ENCODE results near the gene DET1. TPM values are rescaled to one million over a fixed set of nuclear protein-coding genes. Genes with fewer than 3 reads are reported as not detected.

Gene DET1
- total and polyA plus RNA-seq, 4 experiments from 2014 or later = 1.1 to 11.7 (median 7.5) TPM

GRCh38 chr15:88484682-88485331 is 61.7 kb downstream of the DET1 start:
- H3K4me1 Mint-ChIP-seq = no peaks in the 10 kb centered on the region
- no peak for DNase-seq
- H3K4me3 ChIP-seq (ENCODE audit: low read length in 2 of 2) = no peak overlapping the region
- intact Hi-C loops (cut with micrococcal nuclease) = no loop called here
- peaks cover 0 to 1% (median 0%) of the 10 kb centered on the region in 8 donors for H3K9me3 Mint-ChIP-seq
- H3K27ac ChIP-seq (ENCODE audit: low read depth, low read length) = no peak overlapping the region
- no peak overlapping the region for H3K4me3 Mint-ChIP-seq
- H3K9me3 ChIP-seq (ENCODE audit: control insufficient read depth in 1 of 2, low read length in 2 of 2) = no peaks in the 10 kb centered on the region
- H3K36me3 ChIP-seq (ENCODE audit: insufficient read depth, low read length) = no peaks in the 10 kb centered on the region
- no peaks in the 10 kb centered on the region for H3K4me1 ChIP-seq (ENCODE audit: insufficient read depth, low read length)
- POLR2A ChIA-PET (ENCODE audit: partially characterized antibody) = no interaction called here
- H3K27me3 ChIP-seq (ENCODE audit: insufficient read depth, low read length) = no peaks in the 10 kb centered on the region
- peaks cover 2 to 4% of the 10 kb centered on the region in 2 donors for H3K36me3 Mint-ChIP-seq
- H3K27me3 Mint-ChIP-seq = peaks cover 0 to 2% of the 10 kb centered on the region in 2 donors
- CTCF ChIA-PET (ENCODE audit: partially characterized antibody) = no interaction called here
- H3K27ac Mint-ChIP-seq = no peak overlapping the region

DNA sequence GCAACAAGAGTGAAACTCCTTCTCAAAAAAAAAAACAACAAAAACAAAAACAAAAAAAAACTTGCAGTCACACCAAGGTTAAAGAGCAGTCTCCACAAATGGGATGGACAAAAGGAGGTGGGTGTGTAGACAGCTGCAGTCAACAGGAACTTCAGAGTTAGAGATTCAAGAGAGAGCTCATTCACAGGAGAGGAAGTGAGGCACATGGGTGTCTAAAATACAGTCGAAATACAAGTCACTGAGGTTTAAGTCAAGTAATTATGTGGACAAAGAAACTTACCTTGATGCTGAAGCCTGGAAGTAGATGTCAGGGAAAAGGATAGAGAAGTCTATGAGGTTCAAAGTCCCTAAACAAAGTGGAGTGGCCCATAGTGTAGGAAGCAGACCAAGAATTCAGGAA is 64.2 kb downstream of the DET1 start:
- Histone ChIP-seq H3K27ac (ENCODE audit: low read depth, low read length) (no peak overlapping the region), H3K4me1 (ENCODE audit: insufficient read depth, low read length) (no peaks in the 10 kb centered on the region), H3K9me3 (ENCODE audit: control insufficient read depth in 1 of 2, low read length in 2 of 2) (no peaks in the 10 kb centered on the region), H3K27me3 (ENCODE audit: insufficient read depth, low read length) (no peaks in the 10 kb centered on the region), H3K4me3 (ENCODE audit: low read length in 2 of 2) (no peak overlapping the region), H3K36me3 (ENCODE audit: insufficient read depth, low read length) (peaks cover 2% of the 10 kb centered on the region)
- peaks cover 13 to 17% of the 10 kb centered on the region in 2 donors for H3K36me3 Mint-ChIP-seq
- H3K27ac Mint-ChIP-seq = peak overlapping the region in 2 of 7 donors; percentile 3 to 30
- no peaks in the 10 kb centered on the region for H3K27me3 Mint-ChIP-seq
- CTCF ChIA-PET (ENCODE audit: partially characterized antibody) = no interaction called here
- no peaks in the 10 kb centered on the region for H3K4me1 Mint-ChIP-seq
- POLR2A ChIA-PET (ENCODE audit: partially characterized antibody) = no interaction called here
- H3K9me3 Mint-ChIP-seq = no peaks in the 10 kb centered on the region
- no peak overlapping the region for H3K4me3 Mint-ChIP-seq
- DNase-seq = no peak
- intact Hi-C loops (cut with micrococcal nuclease) = no loop called here

DNA sequence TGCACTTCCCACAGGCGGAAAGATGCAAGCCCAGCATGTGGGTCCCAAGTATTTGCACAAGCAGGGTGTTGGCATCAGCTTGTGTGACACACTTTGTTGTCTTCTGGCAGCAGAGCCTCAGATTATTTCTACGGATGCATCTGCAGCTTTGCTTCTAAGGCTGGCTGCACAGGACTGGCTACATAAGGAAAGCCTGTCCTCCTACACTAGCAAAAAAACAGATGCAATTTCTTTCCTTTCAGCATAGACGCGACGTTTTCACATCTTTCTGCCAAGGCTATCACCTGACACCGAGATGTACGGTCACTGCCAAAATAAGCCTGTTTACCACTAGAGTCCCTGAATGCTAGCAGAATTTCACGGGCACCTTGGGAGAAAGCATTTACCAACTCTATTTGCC is 65.5 kb downstream of the DET1 start:
- Mint-ChIP-seq H3K27me3 (no peaks in the 10 kb centered on the region), H3K36me3 (peaks cover 19 to 26% of the 10 kb centered on the region in 2 donors)
- CTCF ChIA-PET (ENCODE audit: partially characterized antibody) = interaction anchor here (1.6 kb wide), 1 partner anchor 9 kb away, joined by 4 read pairs; no protein-coding TSS in a partner anchor

DNA sequence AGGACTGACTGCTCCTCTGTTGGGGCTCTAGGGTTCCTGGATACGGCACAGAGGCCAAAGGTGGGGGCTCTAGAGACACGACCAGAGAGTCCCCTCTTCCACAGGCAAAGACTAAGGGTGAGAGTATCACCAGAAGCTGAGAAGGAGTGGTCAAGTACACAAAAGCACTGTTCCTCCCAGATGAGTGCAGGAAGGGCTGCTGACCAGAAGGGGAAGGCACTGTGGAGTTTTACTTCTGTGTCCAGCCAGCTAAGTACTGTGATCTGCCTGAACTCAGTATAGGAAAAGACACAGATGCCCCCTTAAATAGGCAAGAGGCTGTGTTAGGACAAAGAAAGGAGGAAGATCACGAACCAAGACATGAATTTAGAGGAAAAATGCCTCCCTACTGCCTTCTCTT is 67.3 kb downstream of the DET1 start:
- ChIA-PET CTCF (ENCODE audit: partially characterized antibody) (no interaction called here), POLR2A (ENCODE audit: partially characterized antibody) (no interaction called here)
- intact Hi-C loops (cut with micrococcal nuclease) = no loop called here
- no peaks in the 10 kb centered on the region for H3K9me3 ChIP-seq (ENCODE audit: control insufficient read depth in 1 of 2, low read length in 2 of 2)
- Mint-ChIP-seq H3K9me3 (no peaks in the 10 kb centered on the region), H3K27me3 (no peaks in the 10 kb centered on the region), H3K27ac (no peak overlapping the region), H3K4me3 (no peak overlapping the region), H3K4me1 (no peaks in the 10 kb centered on the region), H3K36me3 (peaks cover 23 to 38% of the 10 kb centered on the region in 2 donors)
- H3K4me1 ChIP-seq (ENCODE audit: insufficient read depth, low read length) = no peaks in the 10 kb centered on the region
- no peak overlapping the region for H3K4me3 ChIP-seq (ENCODE audit: low read length in 2 of 2)
- peaks cover 21% of the 10 kb centered on the region for H3K36me3 ChIP-seq (ENCODE audit: insufficient read depth, low read length)
- no peak for DNase-seq
- H3K27me3 ChIP-seq (ENCODE audit: insufficient read depth, low read length) = no peaks in the 10 kb centered on the region
- H3K27ac ChIP-seq (ENCODE audit: low read depth, low read length) = no peak overlapping the region

More for the DNA sequence above, 65.5 kb downstream of the DET1 start:
- Mint-ChIP-seq H3K4me3 (no peak overlapping the region), H3K9me3 (no peaks in the 10 kb centered on the region), H3K4me1 (no peaks in the 10 kb centered on the region), H3K27ac (no peak overlapping the region)
- intact Hi-C loops (cut with micrococcal nuclease) = no loop called here
- Histone ChIP-seq H3K27me3 (ENCODE audit: insufficient read depth, low read length) (no peaks in the 10 kb centered on the region), H3K4me1 (ENCODE audit: insufficient read depth, low read length) (no peaks in the 10 kb centered on the region), H3K9me3 (ENCODE audit: control insufficient read depth in 1 of 2, low read length in 2 of 2) (no peaks in the 10 kb centered on the region), H3K27ac (ENCODE audit: low read depth, low read length) (no peak overlapping the region), H3K4me3 (ENCODE audit: low read length in 2 of 2) (no peak overlapping the region), H3K36me3 (ENCODE audit: insufficient read depth, low read length) (peaks cover 11% of the 10 kb centered on the region)
- POLR2A ChIA-PET (ENCODE audit: partially characterized antibody) = no interaction called here
- no peak for DNase-seq

- H3K9me3 Mint-ChIP-seq = no peaks in the 10 kb centered on the region
- POLR2A ChIA-PET (ENCODE audit: partially characterized antibody) = no interaction called here
- H3K27ac Mint-ChIP-seq = peak overlapping the region in 1 of 7 donors; percentile 66
- Histone ChIP-seq H3K4me3 (ENCODE audit: low read length in 2 of 2) (no peak overlapping the region), H3K9me3 (ENCODE audit: control insufficient read depth in 1 of 2, low read length in 2 of 2) (no peaks in the 10 kb centered on the region), H3K36me3 (ENCODE audit: insufficient read depth, low read length) (peaks cover 24% of the 10 kb centered on the region), H3K27ac (ENCODE audit: low read depth, low read length) (no peak overlapping the region), H3K27me3 (ENCODE audit: insufficient read depth, low read length) (no peaks in the 10 kb centered on the region), H3K4me1 (ENCODE audit: insufficient read depth, low read length) (no peaks in the 10 kb centered on the region)
- no peaks in the 10 kb centered on the region for H3K4me1 Mint-ChIP-seq
- no peak for DNase-seq
- intact Hi-C loops (cut with micrococcal nuclease) = no loop called here
- H3K27me3 Mint-ChIP-seq = no peaks in the 10 kb centered on the region
- CTCF ChIA-PET (ENCODE audit: partially characterized antibody) = interaction anchor here (0.8 to 1.9 kb wide), 3 partner anchors 8 to 187 kb away, joined by 3 to 7 read pairs (median 3); no protein-coding TSS in a partner anchor
- H3K36me3 Mint-ChIP-seq = peaks cover 23 to 47% of the 10 kb centered on the region in 2 donors
- H3K4me3 Mint-ChIP-seq = no peak overlapping the region
Observed at GRCh38 chr15:88477904-88478303, 68.6 kb downstream of the DET1 start.

DNA sequence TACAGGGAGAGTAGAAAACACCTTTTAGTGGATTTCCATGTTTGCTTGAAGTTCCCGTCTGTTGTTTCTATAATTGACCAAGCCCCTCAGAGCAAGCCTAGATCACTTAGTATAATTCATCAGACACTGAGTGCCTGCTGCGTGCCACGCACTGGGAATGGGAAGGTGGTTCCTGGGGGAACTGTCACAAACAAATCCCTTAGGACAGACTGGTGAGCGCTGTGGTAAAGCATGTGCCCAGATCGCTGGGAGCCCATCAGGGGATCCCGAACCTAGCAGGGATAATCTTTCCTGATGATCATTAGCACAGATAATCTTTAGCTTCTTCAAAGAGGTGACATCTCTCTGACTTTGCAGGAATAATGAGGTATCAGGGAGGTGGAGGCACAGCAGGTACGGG is 69.4 kb downstream of the DET1 start:
- H3K4me1 Mint-ChIP-seq = peaks cover 0 to 1% (median 0%) of the 10 kb centered on the region in 4 donors
- ChIA-PET POLR2A (ENCODE audit: partially characterized antibody) (no interaction called here), CTCF (ENCODE audit: partially characterized antibody) (interaction anchor here (1.1 to 1.9 kb wide), 2 partner anchors 159 to 188 kb away, joined by 3 to 7 read pairs; no protein-coding TSS in a partner anchor)
- no peaks in the 10 kb centered on the region for H3K9me3 Mint-ChIP-seq
- intact Hi-C loops (cut with micrococcal nuclease) = no loop called here
- Histone ChIP-seq H3K36me3 (ENCODE audit: insufficient read depth, low read length) (peaks cover 29% of the 10 kb centered on the region), H3K9me3 (ENCODE audit: control insufficient read depth in 1 of 2, low read length in 2 of 2) (no peaks in the 10 kb centered on the region), H3K4me3 (ENCODE audit: low read length in 2 of 2) (no peak overlapping the region), H3K27ac (ENCODE audit: low read depth, low read length) (no peak overlapping the region), H3K4me1 (ENCODE audit: insufficient read depth, low read length) (no peaks in the 10 kb centered on the region), H3K27me3 (ENCODE audit: insufficient read depth, low read length) (no peaks in the 10 kb centered on the region)
- peak overlapping the region in 2 of 7 donors; percentile 35 to 40 for H3K27ac Mint-ChIP-seq
- no peak for DNase-seq
- peaks cover 25 to 51% of the 10 kb centered on the region in 2 donors for H3K36me3 Mint-ChIP-seq
- H3K4me3 Mint-ChIP-seq = no peak overlapping the region
- no peaks in the 10 kb centered on the region for H3K27me3 Mint-ChIP-seq

GRCh38 chr15:88476635-88477060 is 69.8 kb downstream of the DET1 start:
- intact Hi-C loops (cut with micrococcal nuclease) = loop anchor here (1.0 kb wide), 1 partner anchor 188 kb away; no protein-coding TSS in a partner anchor
- Histone ChIP-seq H3K9me3 (ENCODE audit: control insufficient read depth in 1 of 2, low read length in 2 of 2) (no peaks in the 10 kb centered on the region), H3K27me3 (ENCODE audit: insufficient read depth, low read length) (no peaks in the 10 kb centered on the region), H3K36me3 (ENCODE audit: insufficient read depth, low read length) (peaks cover 30% of the 10 kb centered on the region), H3K27ac (ENCODE audit: low read depth, low read length) (no peak overlapping the region), H3K4me3 (ENCODE audit: low read length in 2 of 2) (no peak overlapping the region), H3K4me1 (ENCODE audit: insufficient read depth, low read length) (no peaks in the 10 kb centered on the region)
- no peaks in the 10 kb centered on the region for H3K9me3 Mint-ChIP-seq
- DNase-seq = peak in 4 of 5 donors; percentile 17 to 28 (median 26)
- H3K27ac Mint-ChIP-seq = peak overlapping the region in 2 of 7 donors; percentile 35 to 42
- ChIA-PET CTCF (ENCODE audit: partially characterized antibody) (interaction anchor here (1.1 to 1.9 kb wide), 2 partner anchors 159 to 188 kb away, joined by 3 to 7 read pairs; no protein-coding TSS in a partner anchor), POLR2A (ENCODE audit: partially characterized antibody) (no interaction called here)
- H3K36me3 Mint-ChIP-seq = peaks cover 28 to 55% of the 10 kb centered on the region in 2 donors
- H3K27me3 Mint-ChIP-seq = no peaks in the 10 kb centered on the region
- H3K4me1 Mint-ChIP-seq = peaks cover 0 to 2% (median 1%) of the 10 kb centered on the region in 4 donors
- H3K4me3 Mint-ChIP-seq = no peak overlapping the region

Data from CD4-positive, alpha-beta memory T cell (primary cell).